ENCODE measurements around the gene PLEK2.

PLEK2 gene

GRCh38 chr14:67395876-67396189 is 16.1 kb downstream of the PLEK2 start:
- no peak for DNase-seq

GRCh38 chr14:67395086-67395875 is 16.7 kb downstream of the PLEK2 start:
- DNase-seq = no peak

GRCh38 chr14:67393689-67394088 is 18.3 kb downstream of the PLEK2 start:
- no peak for DNase-seq

GRCh38 chr14:67392800-67393199 is 19.2 kb downstream of the PLEK2 start:
- no peak for DNase-seq

GRCh38 chr14:67392123-67392522 is 19.8 kb downstream of the PLEK2 start:
- no peak for DNase-seq

GRCh38 chr14:67391268-67391667 is 20.7 kb downstream of the PLEK2 start:
- no peak for DNase-seq

GRCh38 chr14:67389811-67390534 is 22.0 kb downstream of the PLEK2 start:
- DNase-seq = no peak

GRCh38 chr14:67389275-67389674 is 22.7 kb downstream of the PLEK2 start:
- no peak for DNase-seq

- no peak for DNase-seq
Observed at GRCh38 chr14:67387195-67387594, 24.8 kb downstream of the PLEK2 start.

GRCh38 chr14:67385618-67386017 is 26.3 kb downstream of the PLEK2 start:
- DNase-seq = no peak

- no peak for DNase-seq
Observed at GRCh38 chr14:67385120-67385519, 26.8 kb downstream of the PLEK2 start.

GRCh38 chr14:67377916-67378315 is 34.0 kb downstream of the PLEK2 start:
- DNase-seq = no peak

- DNase-seq = no peak
Observed at GRCh38 chr14:67373347-67373746, 38.6 kb downstream of the PLEK2 start.

GRCh38 chr14:67372833-67373232 is 39.1 kb downstream of the PLEK2 start:
- DNase-seq = no peak

GRCh38 chr14:67371247-67372148 is 40.5 kb downstream of the PLEK2 start:
- no peak for DNase-seq

- DNase-seq = no peak
Observed at GRCh38 chr14:67370830-67371229, 41.1 kb downstream of the PLEK2 start.

GRCh38 chr14:67365476-67365875 is 46.5 kb downstream of the PLEK2 start:
- no peak for DNase-seq

- no peak for DNase-seq
Observed at GRCh38 chr14:67360470-67361206, 51.3 kb downstream of the PLEK2 start.

GRCh38 chr14:67359775-67360469 is 52.0 kb downstream of the PLEK2 start, which contains the start of the genes ATP6V1D and EIF2S1:
Gene ATP6V1D, minus strand, starts transcription at chr14:67359804. Its CDS starts 106 bp downstream, at chr14:67359698.
Gene EIF2S1, plus strand, starts transcription at chr14:67360328. Its CDS starts 4,440 bp downstream, at chr14:67364768.
- peak; percentile 97 for DNase-seq

- no peak for DNase-seq
Observed at GRCh38 chr14:67358924-67359774, 52.8 kb downstream of the PLEK2 start.

- DNase-seq = no peak
Observed at GRCh38 chr14:67357969-67358354, 54.0 kb downstream of the PLEK2 start.

Measured in DMS 273 treated with DMSO at 0.1 percent for 48 hours (cell line).